Activated CD8-positive, alpha-beta T cell treated with anti-CD3 and anti-CD28 coated beads, Interleukin-2, amount 10 ng/mL, durations not matched to agents 7 days and 5 days (primary cell): ENCODE measurements around the gene TEX53. TPM values are rescaled to one million over a fixed set of nuclear protein-coding genes. Genes with fewer than 3 reads are reported as not detected.

Source experiments
- ATAC-seq: fragments of 150-1000 bp; cut with Tn5 transposase; one replicate; pipeline ENCODE4 v1.10.0; 2021; ENCODE audit warnings: moderate library complexity
- CTCF ChIA-PET: fragments of 350-600 bp; sonication (Branson Sonifier 250); formaldehyde crosslinking; loops from one replicate; lab custom pipeline; 2021; ENCODE audit warnings: antibody characterized with exemption; lab: Charles Lee
- POLR2A ChIA-PET: fragments of 350-600 bp; sonication (Branson Sonifier 250); formaldehyde crosslinking; loops from one replicate; lab custom pipeline; 2021; ENCODE audit warnings: antibody characterized with exemption; lab: Charles Lee
- DNase-seq: peaks from one replicate; pipeline ENCODE4 v3.0.0-alpha.2; 2020
- H3K27ac Mint-ChIP-seq: one replicate; pipeline ENCODE4 v1.8.0; 2021; ENCODE audit warnings: mild to moderate bottlenecking, mixed read lengths
- H3K27me3 Mint-ChIP-seq: one replicate; pipeline ENCODE4 v1.8.0; 2021; ENCODE audit warnings: low read depth, mixed read lengths
- H3K36me3 Mint-ChIP-seq: one replicate; pipeline ENCODE4 v1.8.0; 2021; ENCODE audit warnings: low read depth, mixed read lengths
- H3K4me1 Mint-ChIP-seq: one replicate; pipeline ENCODE4 v1.8.0; 2021; ENCODE audit warnings: low read depth, mixed read lengths
- H3K4me3 Mint-ChIP-seq: one replicate; pipeline ENCODE4 v1.8.0; 2021; ENCODE audit warnings: mild to moderate bottlenecking, mixed read lengths
- H3K9me3 Mint-ChIP-seq: one replicate; pipeline ENCODE4 v1.8.0; 2022; ENCODE audit warnings: mixed read lengths; ENCODE audit not compliant: insufficient read depth
- total RNA-seq, 2 experiments: library from RNA; stranded (reverse); gene quantifications; one replicate each; pipeline ENCODE4 v1.2.3, GENCODE V29; 2021

TEX53 gene
- total RNA-seq, 2 experiments from 2014 or later: not detected

- Mint-ChIP-seq H3K4me3 (no peak overlapping the region), H3K27me3 (peaks cover 15% of the 10 kb centered on the region), H3K4me1 (peaks cover 8% of the 10 kb centered on the region), H3K9me3 (no peaks in the 10 kb centered on the region), H3K36me3 (no peaks in the 10 kb centered on the region), H3K27ac (no peak overlapping the region)
- DNase-seq (no peak), ATAC-seq (no peak)
- POLR2A ChIA-PET: no interaction called here
- CTCF ChIA-PET: interaction anchor here (0.7 to 3.7 kb wide), 7 partner anchors 14 to 348 kb away, joined by 3 to 17 read pairs (median 8); no protein-coding TSS in a partner anchor
These were observed 9.2 kb upstream of the TEX53 start for GRCh38 chr9:114666851-114667250.

- POLR2A ChIA-PET: interaction anchor here (0.7 kb wide), 1 partner anchor 104 kb away, joined by 3 read pairs; no protein-coding TSS in a partner anchor
- Mint-ChIP-seq H3K4me1 (peaks cover 8% of the 10 kb centered on the region), H3K27ac (no peak overlapping the region), H3K27me3 (peaks cover 15% of the 10 kb centered on the region), H3K36me3 (no peaks in the 10 kb centered on the region), H3K4me3 (no peak overlapping the region), H3K9me3 (no peaks in the 10 kb centered on the region)
- ATAC-seq (no peak), DNase-seq (no peak)
- CTCF ChIA-PET: interaction anchor here (0.7 to 3.7 kb wide), 8 partner anchors 13 to 348 kb away, joined by 3 to 17 read pairs (median 6); no protein-coding TSS in a partner anchor
These were observed 8.8 kb upstream of the TEX53 start for GRCh38 chr9:114666401-114666800.

DNA sequence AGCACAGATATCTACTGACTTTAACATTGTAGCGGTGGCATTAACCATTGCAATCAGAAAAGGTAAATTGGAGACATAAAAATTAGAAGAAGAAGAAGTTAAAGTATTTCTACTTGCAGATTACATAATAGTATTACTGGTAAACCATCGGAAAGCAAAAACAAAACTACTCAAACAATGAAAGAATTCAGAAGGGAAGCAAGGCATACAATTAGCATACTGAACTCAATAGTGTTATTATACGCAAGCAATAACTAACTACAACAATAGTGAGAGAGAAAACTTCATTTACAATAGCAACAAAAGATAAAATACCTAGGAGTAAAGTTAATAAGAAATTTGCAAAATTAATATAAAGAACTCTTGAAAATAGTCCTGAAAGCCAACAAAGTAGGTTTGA, 6.6 kb upstream of the TEX53 start:
- H3K9me3 Mint-ChIP-seq: no peaks in the 10 kb centered on the region
- no peak for DNase-seq
- POLR2A ChIA-PET: no interaction called here
- no peak overlapping the region for H3K27ac Mint-ChIP-seq
- no peaks in the 10 kb centered on the region for H3K36me3 Mint-ChIP-seq
- no peak overlapping the region for H3K4me3 Mint-ChIP-seq
- ATAC-seq: no peak
- CTCF ChIA-PET: interaction anchor here (1.0 to 3.7 kb wide), 4 partner anchors 11 to 349 kb away, joined by 3 to 17 read pairs (median 10); no protein-coding TSS in a partner anchor
- peaks cover 13% of the 10 kb centered on the region for H3K27me3 Mint-ChIP-seq
- peaks cover 8% of the 10 kb centered on the region for H3K4me1 Mint-ChIP-seq

DNA sequence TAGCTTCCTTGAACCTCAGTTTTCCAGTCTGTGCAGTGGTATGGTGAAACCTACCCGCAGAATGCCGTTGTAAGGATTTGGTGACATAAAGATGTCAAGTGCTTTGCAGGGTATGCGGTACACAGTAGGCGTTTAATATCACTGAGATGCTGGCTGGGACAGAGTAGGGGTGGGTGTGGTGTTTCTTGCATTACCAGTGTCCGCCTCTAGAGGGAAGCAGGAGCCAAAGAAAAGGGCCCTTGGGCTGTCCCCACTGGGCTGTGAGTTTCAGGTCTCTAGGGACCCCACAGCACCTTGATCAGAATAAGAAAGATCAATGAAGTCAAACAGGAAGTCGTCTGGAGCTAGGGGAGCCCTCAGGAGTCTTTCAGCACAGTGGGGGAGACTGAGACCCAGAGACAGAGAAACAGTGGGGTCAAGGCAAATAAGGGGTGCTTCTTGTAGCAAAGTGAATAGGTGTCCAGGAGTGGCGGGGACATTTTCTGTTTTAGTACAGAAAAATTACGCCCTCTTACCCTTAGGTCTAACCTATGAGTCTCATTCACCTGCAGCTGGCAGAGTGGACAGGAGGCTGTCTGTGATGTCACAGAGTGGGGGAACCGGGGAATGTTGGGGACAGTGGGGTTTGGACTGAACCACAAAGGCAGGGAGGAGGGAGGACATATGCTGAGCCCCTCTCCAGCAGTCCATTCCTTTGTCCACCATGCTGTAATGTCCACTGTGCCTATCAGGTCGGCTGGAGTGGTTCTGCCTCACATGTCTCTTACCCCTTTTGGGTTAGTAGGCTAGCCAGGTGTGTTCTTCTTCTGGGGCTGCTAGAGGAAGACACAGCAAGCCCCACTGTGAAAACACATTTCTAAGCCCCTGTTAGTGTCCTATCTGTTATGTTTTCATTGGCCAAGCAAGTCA, 4.7 kb upstream of the TEX53 start:
- POLR2A ChIA-PET: interaction anchor here (1.0 kb wide), 1 partner anchor 9 kb away, joined by 3 read pairs; no protein-coding TSS in a partner anchor
- peak overlapping the region; percentile 9 for H3K27ac Mint-ChIP-seq
- peaks cover 13% of the 10 kb centered on the region for H3K27me3 Mint-ChIP-seq

GRCh38 chr9:114656301-114656700, 1.3 kb downstream of the TEX53 start:
- ChIA-PET CTCF (interaction anchor here (1.0 to 6.4 kb wide), 2 partner anchors 64 to 251 kb away, joined by 7 to 269 read pairs; partner anchors contain the start of gene ATP6V1G1), POLR2A (no interaction called here)
- Mint-ChIP-seq H3K9me3 (no peaks in the 10 kb centered on the region), H3K27me3 (no peaks in the 10 kb centered on the region), H3K27ac (no peak overlapping the region), H3K36me3 (peaks cover under 1% of the 10 kb centered on the region), H3K4me1 (peaks cover 19% of the 10 kb centered on the region), H3K4me3 (no peak overlapping the region)
- no peak for ATAC-seq
- no peak for DNase-seq

More for the DNA sequence above, 4.7 kb upstream of the TEX53 start:
- Mint-ChIP-seq H3K4me3 (no peak overlapping the region), H3K36me3 (no peaks in the 10 kb centered on the region), H3K4me1 (peaks cover 8% of the 10 kb centered on the region), H3K9me3 (no peaks in the 10 kb centered on the region)
- peak; percentile 93 for ATAC-seq
- peak; percentile 82 for DNase-seq
- CTCF ChIA-PET: interaction anchor here (0.6 to 2.6 kb wide), 29 partner anchors 8 to 862 kb away, joined by 3 to 17 read pairs (median 4); partner anchors contain the start of gene ATP6V1G1

DNA sequence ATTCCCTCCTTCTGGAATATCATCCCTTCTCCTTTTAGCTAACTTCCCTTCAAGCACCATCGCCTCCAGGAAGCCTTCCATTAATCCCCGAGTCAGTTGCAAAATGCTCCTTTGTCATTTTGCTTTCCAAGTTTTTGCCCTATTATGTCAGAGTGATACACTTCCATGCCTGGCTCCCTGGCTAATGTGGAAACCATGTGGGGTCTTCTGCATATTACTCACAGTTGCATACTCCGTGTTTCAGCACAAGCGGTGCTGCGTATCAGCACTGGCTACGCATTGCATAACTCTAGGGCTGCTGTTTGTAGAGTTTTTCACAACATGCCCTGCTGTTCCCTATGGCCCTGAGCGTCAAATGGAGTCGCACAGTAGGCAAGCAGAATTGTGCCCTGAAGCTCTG, 1.9 kb downstream of the TEX53 start:
- H3K27me3 Mint-ChIP-seq: no peaks in the 10 kb centered on the region
- CTCF ChIA-PET: interaction anchor here (1.6 to 6.4 kb wide), 3 partner anchors 36 to 248 kb away, joined by 5 to 292 read pairs (median 269); partner anchors contain the start of gene ATP6V1G1
- no peak overlapping the region for H3K27ac Mint-ChIP-seq
- peaks cover 19% of the 10 kb centered on the region for H3K4me1 Mint-ChIP-seq
- DNase-seq (no peak), ATAC-seq (no peak)
- no peak overlapping the region for H3K4me3 Mint-ChIP-seq
- H3K36me3 Mint-ChIP-seq: peaks cover 3% of the 10 kb centered on the region
- H3K9me3 Mint-ChIP-seq: no peaks in the 10 kb centered on the region
- POLR2A ChIA-PET: no interaction called here

GRCh38 chr9:114653556-114654159, 3.9 kb downstream of the TEX53 start:
- POLR2A ChIA-PET: interaction anchor here (0.6 to 2.3 kb wide), 11 partner anchors 8 to 321 kb away, joined by 3 to 27 read pairs (median 3); partner anchors contain the start of gene ATP6V1G1
- H3K27me3 Mint-ChIP-seq: no peaks in the 10 kb centered on the region
- peak; percentile 84 for ATAC-seq
- peak overlapping the region; percentile 70 for H3K27ac Mint-ChIP-seq
- DNase-seq: peak; percentile 92
- CTCF ChIA-PET: interaction anchor here (0.7 to 6.4 kb wide), 89 partner anchors 8 to 873 kb away, joined by 3 to 292 read pairs (median 5); partner anchors contain the start of genes ATP6V1G1, TMEM268 and WHRN
- H3K4me1 Mint-ChIP-seq: peaks cover 19% of the 10 kb centered on the region
- peaks cover 5% of the 10 kb centered on the region for H3K36me3 Mint-ChIP-seq
- H3K9me3 Mint-ChIP-seq: no peaks in the 10 kb centered on the region
- no peak overlapping the region for H3K4me3 Mint-ChIP-seq

GRCh38 chr9:114652776-114653555, 4.6 kb downstream of the TEX53 start:
- Mint-ChIP-seq H3K27ac (peak overlapping the region; percentile 70), H3K4me1 (peaks cover 19% of the 10 kb centered on the region), H3K9me3 (no peaks in the 10 kb centered on the region), H3K27me3 (no peaks in the 10 kb centered on the region), H3K36me3 (peaks cover 9% of the 10 kb centered on the region), H3K4me3 (no peak overlapping the region)
- ATAC-seq (peak; percentile 42), DNase-seq (no peak)
- ChIA-PET POLR2A (interaction anchor here (0.6 to 2.3 kb wide), 11 partner anchors 9 to 320 kb away, joined by 3 to 27 read pairs (median 3); partner anchors contain the start of gene ATP6V1G1), CTCF (interaction anchor here (0.7 to 6.4 kb wide), 88 partner anchors 9 to 874 kb away, joined by 3 to 292 read pairs (median 5); partner anchors contain the start of genes ATP6V1G1, TMEM268 and WHRN)

GRCh38 chr9:114643896-114644295, 13.7 kb downstream of the TEX53 start:
- H3K4me3 Mint-ChIP-seq: no peak overlapping the region
- DNase-seq (no peak), ATAC-seq (no peak)
- H3K9me3 Mint-ChIP-seq: no peaks in the 10 kb centered on the region
- ChIA-PET CTCF (interaction anchor here (1.0 to 4.1 kb wide), 4 partner anchors 9 to 238 kb away, joined by 4 to 21 read pairs (median 12); no protein-coding TSS in a partner anchor), POLR2A (interaction anchor here (1.7 kb wide), 1 partner anchor 10 kb away, joined by 3 read pairs; no protein-coding TSS in a partner anchor)
- no peaks in the 10 kb centered on the region for H3K27me3 Mint-ChIP-seq
- H3K4me1 Mint-ChIP-seq: peaks cover 4% of the 10 kb centered on the region
- peaks cover 69% of the 10 kb centered on the region for H3K36me3 Mint-ChIP-seq
- H3K27ac Mint-ChIP-seq: no peak overlapping the region

GRCh38 chr9:114643001-114643400, 14.6 kb downstream of the TEX53 start:
- Mint-ChIP-seq H3K4me3 (no peak overlapping the region), H3K36me3 (peaks cover 72% of the 10 kb centered on the region)
- CTCF ChIA-PET: interaction anchor here (2.6 to 4.1 kb wide), 2 partner anchors 10 to 237 kb away, joined by 19 to 21 read pairs; no protein-coding TSS in a partner anchor

More at GRCh38 chr9:114643001-114643400, 14.6 kb downstream of the TEX53 start:
- no peaks in the 10 kb centered on the region for H3K9me3 Mint-ChIP-seq
- no peaks in the 10 kb centered on the region for H3K27me3 Mint-ChIP-seq
- ATAC-seq: no peak
- peaks cover 4% of the 10 kb centered on the region for H3K4me1 Mint-ChIP-seq
- H3K27ac Mint-ChIP-seq: no peak overlapping the region
- POLR2A ChIA-PET: interaction anchor here (1.7 kb wide), 1 partner anchor 9 kb away, joined by 3 read pairs; no protein-coding TSS in a partner anchor
- DNase-seq: no peak
